HTR-8/SVneo (cell line): ENCODE measurements around the gene SBK1.

ENCODE experiments used
- DNase-seq: peaks from one replicate; pipeline ENCODE4 v3.0.0; 2011; ENCODE audit warnings: low spot score, mixed read lengths; ENCODE audit not compliant: insufficient read length
- FAIRE-seq: peaks from 2 replicates; lab custom pipeline; 2011; peaks lifted over from hg19 to GRCh38; lab: Jason Lieb, UNC

The SBK1 gene

GRCh38 chr16:28280881-28281836 lies 11.2 kb upstream of the SBK1 start:
- DNase-seq (no peak), FAIRE-seq (no peak)

GRCh38 chr16:28282045-28282444 lies 10.3 kb upstream of the SBK1 start:
- FAIRE-seq: no peak
- DNase-seq: no peak

- FAIRE-seq (no peak), DNase-seq (no peak)
Measured at GRCh38 chr16:28283173-28283572, 9.2 kb upstream of the SBK1 start.

GRCh38 chr16:28283798-28284577 lies 8.3 kb upstream of the SBK1 start:
- DNase-seq (no peak), FAIRE-seq (no peak)

- FAIRE-seq (no peak), DNase-seq (no peak)
Measured at GRCh38 chr16:28285649-28286048, 6.7 kb upstream of the SBK1 start.

GRCh38 chr16:28288114-28288513 lies 4.2 kb upstream of the SBK1 start:
- FAIRE-seq (no peak), DNase-seq (no peak)

- FAIRE-seq (no peak), DNase-seq (no peak)
Measured at GRCh38 chr16:28289048-28289447, 3.3 kb upstream of the SBK1 start.

- FAIRE-seq (no peak), DNase-seq (no peak)
Measured at GRCh38 chr16:28289939-28290858, 2.1 kb upstream of the SBK1 start.

GRCh38 chr16:28290859-28291254 lies 1.5 kb upstream of the SBK1 start:
- FAIRE-seq (no peak), DNase-seq (no peak)

- no peak for DNase-seq
- no peak for FAIRE-seq
Measured at GRCh38 chr16:28292731-28293600, 641 bp downstream of the SBK1 start.

- DNase-seq (no peak), FAIRE-seq (no peak)
Measured at GRCh38 chr16:28293601-28293960, 1.3 kb downstream of the SBK1 start.

- no peak for FAIRE-seq
- no peak for DNase-seq
Measured at GRCh38 chr16:28294201-28294600, 1.9 kb downstream of the SBK1 start.

GRCh38 chr16:28295276-28295675 lies 3.0 kb downstream of the SBK1 start:
- DNase-seq (no peak), FAIRE-seq (no peak)

- DNase-seq (no peak), FAIRE-seq (no peak)
Measured at GRCh38 chr16:28297308-28297707, 5.0 kb downstream of the SBK1 start.

- no peak for FAIRE-seq
Measured at GRCh38 chr16:28297784-28298510, 5.6 kb downstream of the SBK1 start.

GRCh38 chr16:28298511-28298878 lies 6.2 kb downstream of the SBK1 start:
- FAIRE-seq (no peak), DNase-seq (no peak)

More at GRCh38 chr16:28297784-28298510, 5.6 kb downstream of the SBK1 start:
- no peak for DNase-seq

- DNase-seq (no peak), FAIRE-seq (no peak)
Measured at GRCh38 chr16:28300327-28300726, 8.0 kb downstream of the SBK1 start.

GRCh38 chr16:28301154-28301553 lies 8.8 kb downstream of the SBK1 start:
- DNase-seq (no peak), FAIRE-seq (no peak)

- no peak for DNase-seq
- no peak for FAIRE-seq
Measured at GRCh38 chr16:28301620-28302019, 9.3 kb downstream of the SBK1 start.
